ENCODE measurements around the gene TRMT2A. TPM values are rescaled to one million over a fixed set of nuclear protein-coding genes. Genes with fewer than 3 reads are reported as not detected.

Gene TRMT2A
- total RNA-seq, 1 donor from 2014 or later: 37.9 TPM

DNA sequence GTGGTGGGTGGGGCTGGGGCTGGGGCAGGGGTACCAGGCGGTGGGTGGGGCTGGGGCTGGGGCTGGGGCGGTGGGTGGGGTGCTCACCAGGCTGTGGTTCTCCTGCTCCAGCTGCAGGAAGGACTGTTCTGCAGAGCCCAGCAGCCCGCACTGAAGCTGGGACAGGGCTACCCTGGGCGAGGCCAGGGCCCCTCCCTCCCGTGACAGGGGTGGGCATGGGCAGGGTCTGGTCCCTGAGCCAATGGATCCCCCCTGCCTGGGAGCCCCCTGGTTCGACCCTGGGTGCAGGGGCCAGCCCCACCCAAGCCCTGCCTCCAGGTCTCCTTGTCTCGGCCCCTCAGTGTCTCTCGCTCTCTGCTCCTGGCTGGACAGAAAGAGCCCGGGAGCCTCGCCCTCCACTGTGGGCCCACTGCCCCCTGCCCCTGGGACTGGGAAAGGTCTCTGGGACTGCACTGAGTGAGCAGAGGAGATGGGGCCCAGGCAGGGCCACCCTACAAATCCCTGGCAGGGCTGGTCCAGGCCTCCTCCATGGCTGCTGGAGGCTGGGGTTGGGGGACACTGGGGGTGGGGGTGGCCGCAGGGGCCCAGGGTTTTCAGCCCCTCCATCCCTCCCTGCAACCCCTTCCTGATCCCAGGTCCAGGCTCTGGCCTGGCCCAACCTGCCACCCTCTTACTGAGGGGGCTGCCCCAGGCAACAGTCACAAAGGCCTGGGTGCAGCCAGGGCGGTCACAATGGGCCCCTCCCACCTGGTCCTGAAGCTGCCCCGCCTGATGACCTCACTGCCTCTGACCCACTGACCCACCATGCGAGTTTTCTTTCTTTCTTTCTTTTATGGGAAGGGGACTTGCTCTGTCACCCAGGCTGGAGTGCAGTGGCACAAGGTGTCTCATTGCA, 33.6 kb upstream of the TRMT2A start, which contains the start of gene CCDC188:
CCDC188 (minus strand) TSS at position 675 of the 895 bp plus-strand sequence; CDS start at position 606, 69 bp downstream.
- Histone ChIP-seq H3K36me3 (ENCODE audit: control insufficient read depth, insufficient read depth, low read length) (no peaks in the 10 kb centered on the region), H3K27me3 (ENCODE audit: control insufficient read depth, insufficient read depth, low read length) (no peaks in the 10 kb centered on the region), H3K4me3 (ENCODE audit: low read depth, low read length) (no peak within 1 kb of the TSS)
- no peak for DNase-seq (ENCODE audit: low read depth)
- TF ChIP-seq, protein P1, sequence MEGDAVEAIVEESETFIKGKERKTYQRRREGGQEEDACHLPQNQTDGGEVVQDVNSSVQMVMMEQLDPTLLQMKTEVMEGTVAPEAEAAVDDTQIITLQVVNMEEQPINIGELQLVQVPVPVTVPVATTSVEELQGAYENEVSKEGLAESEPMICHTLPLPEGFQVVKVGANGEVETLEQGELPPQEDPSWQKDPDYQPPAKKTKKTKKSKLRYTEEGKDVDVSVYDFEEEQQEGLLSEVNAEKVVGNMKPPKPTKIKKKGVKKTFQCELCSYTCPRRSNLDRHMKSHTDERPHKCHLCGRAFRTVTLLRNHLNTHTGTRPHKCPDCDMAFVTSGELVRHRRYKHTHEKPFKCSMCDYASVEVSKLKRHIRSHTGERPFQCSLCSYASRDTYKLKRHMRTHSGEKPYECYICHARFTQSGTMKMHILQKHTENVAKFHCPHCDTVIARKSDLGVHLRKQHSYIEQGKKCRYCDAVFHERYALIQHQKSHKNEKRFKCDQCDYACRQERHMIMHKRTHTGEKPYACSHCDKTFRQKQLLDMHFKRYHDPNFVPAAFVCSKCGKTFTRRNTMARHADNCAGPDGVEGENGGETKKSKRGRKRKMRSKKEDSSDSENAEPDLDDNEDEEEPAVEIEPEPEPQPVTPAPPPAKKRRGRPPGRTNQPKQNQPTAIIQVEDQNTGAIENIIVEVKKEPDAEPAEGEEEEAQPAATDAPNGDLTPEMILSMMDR (IDR thresholded peaks at IDR 0.05; ENCODE audit: insufficient read depth, low read length, severe bottlenecking): no peak
- FAIRE-seq: no peak

DNA sequence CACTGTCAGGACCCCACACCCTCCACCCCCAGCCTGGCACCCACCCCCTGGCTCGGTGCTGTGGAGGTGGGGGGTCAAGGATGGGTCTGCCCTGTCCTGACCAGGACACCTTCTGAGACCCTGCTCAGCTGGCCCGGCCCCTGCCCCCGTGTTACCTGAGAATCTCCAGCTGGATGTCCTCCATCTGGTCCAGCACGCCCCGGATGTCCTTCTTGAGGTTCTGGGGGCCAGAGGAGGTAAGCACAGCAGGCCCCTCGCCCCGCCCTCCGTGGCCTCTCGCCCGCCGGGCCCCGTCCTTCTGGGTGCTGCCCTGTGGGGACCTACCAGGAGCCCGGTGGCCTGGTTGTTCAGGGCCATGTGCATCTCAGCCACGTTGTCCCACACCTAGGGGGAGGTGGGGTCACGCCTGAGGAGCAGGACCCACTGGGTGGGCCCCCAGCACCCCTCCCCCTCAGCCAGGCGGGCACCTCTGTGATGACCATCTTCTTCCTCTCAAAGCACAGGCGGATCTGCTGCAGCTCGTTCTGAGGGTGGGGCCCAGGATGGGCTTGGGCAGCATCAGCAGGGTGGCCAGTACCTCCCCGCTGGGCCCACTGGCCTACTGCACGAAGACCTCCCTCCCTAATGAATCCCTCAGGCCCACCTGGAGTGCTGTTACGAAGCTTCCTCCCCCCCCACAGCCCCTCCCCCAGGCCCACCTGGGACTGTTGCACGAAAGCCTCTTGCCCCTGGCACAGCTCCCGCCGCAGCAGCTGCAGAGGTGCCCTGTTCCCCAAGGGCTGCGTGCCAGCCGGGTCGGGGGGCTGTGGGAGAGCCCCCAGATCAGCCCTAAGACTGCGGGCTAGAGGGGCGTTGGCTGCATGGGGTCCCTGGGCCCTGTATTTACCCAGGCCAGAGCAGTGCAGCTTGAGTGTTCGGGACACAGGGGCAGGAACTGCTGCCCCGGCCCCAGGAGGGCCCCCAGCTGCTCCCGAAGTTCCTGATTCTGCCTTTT, 32.5 kb upstream of the TRMT2A start:
- TF ChIP-seq, protein P1 (IDR thresholded peaks at IDR 0.05; ENCODE audit: insufficient read depth, low read length, severe bottlenecking): no peak
- H3K36me3 ChIP-seq (ENCODE audit: control insufficient read depth, insufficient read depth, low read length): peaks cover 2% of the 10 kb centered on the region
- no peaks in the 10 kb centered on the region for H3K27me3 ChIP-seq (ENCODE audit: control insufficient read depth, insufficient read depth, low read length)
- no peak overlapping the region for H3K4me3 ChIP-seq (ENCODE audit: low read depth, low read length)
- DNase-seq (ENCODE audit: low read depth): no peak
- no peak for FAIRE-seq

DNA sequence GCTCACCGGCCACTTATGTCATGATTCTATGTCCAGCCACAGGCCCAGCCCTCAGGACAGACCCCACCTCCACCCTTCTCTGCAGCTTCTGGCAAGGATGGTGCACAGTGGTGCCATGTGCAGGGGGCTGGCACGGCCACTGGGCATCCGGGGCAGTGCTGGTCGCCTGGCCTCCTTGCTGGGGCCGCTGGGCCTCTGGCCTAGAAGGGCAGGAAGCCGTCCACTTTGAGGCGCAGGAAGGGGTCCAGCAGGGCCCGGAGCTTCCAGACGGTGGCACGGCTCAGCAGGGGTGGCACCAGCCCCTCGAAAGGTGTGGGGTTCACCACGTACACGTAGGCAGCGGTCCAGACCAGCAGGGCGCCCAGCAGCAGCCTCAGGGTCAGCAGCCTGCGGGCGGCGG, 31.4 kb upstream of the TRMT2A start:
- H3K27me3 ChIP-seq (ENCODE audit: control insufficient read depth, insufficient read depth, low read length): no peaks in the 10 kb centered on the region
- FAIRE-seq (no peak), DNase-seq (ENCODE audit: low read depth) (no peak)
- no peak overlapping the region for H3K4me3 ChIP-seq (ENCODE audit: low read depth, low read length)
- peaks cover 2% of the 10 kb centered on the region for H3K36me3 ChIP-seq (ENCODE audit: control insufficient read depth, insufficient read depth, low read length)
- TF ChIP-seq, protein P1 (IDR thresholded peaks at IDR 0.05; ENCODE audit: insufficient read depth, low read length, severe bottlenecking): no peak

DNA sequence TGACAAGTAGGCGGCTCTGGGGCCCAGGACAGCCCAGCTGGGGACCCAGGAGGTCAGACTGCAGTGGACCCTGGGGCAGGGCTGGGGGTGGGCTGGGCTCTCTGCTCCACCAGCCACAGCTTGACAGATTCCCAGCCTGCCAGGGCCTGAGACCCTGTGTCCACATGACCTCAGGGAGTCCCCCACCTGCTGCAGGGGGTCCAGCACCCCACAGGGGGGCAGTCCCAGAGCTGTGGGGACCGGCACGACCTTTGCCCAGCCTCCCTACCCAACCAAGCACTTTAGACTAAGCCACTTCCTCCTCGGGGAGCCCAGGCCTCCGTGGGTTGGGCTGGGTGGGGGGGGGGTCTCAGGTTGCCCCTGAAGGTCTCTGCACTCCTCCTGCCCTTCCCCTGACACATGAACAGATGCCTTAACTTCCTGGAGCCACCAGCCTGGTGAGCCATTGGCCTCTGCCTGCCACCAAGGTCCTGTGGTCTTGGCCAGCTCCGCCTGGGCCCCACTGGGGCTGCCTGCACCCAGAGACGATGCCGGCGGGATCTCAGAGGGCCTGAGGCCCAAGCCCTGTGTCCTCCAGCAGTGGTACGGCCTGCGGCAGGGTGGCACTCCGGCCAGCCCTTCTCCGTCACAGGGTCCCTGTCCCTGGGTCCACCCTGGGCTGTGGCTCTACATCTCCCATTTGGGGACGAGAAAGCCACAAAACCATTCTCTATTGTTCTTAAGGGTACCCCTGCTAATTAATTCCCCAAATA, 30.4 kb upstream of the TRMT2A start:
- Histone ChIP-seq H3K36me3 (ENCODE audit: control insufficient read depth, insufficient read depth, low read length) (peaks cover 5% of the 10 kb centered on the region), H3K4me3 (ENCODE audit: low read depth, low read length) (no peak overlapping the region), H3K27me3 (ENCODE audit: control insufficient read depth, insufficient read depth, low read length) (no peaks in the 10 kb centered on the region)
- TF ChIP-seq, protein P1 (IDR thresholded peaks at IDR 0.05; ENCODE audit: insufficient read depth, low read length, severe bottlenecking): no peak
- FAIRE-seq (no peak), DNase-seq (ENCODE audit: low read depth) (no peak)

DNA sequence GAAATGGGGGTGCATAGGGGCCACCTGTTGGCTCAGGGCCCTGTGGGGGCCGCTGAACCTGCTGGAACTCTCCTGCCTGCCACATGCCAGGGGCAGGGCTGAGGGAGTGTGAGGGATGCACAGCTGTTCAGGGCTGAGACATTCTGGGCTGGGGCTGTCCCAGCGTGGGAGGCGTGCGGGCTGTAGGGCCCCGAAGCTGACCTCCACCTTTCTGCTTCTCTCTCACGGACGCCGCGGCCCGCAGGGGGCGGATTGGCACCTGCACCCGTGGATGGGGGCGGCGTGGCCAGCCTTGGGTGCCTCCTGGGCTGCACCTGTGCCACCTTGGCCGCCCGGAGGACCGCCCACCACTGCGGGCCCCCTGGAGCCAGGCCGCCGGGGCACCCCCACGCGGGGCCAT, 29.8 kb upstream of the TRMT2A start:
- H3K27me3 ChIP-seq (ENCODE audit: control insufficient read depth, insufficient read depth, low read length): no peaks in the 10 kb centered on the region
- TF ChIP-seq, protein P1 (IDR thresholded peaks at IDR 0.05; ENCODE audit: insufficient read depth, low read length, severe bottlenecking): no peak
- no peak for DNase-seq (ENCODE audit: low read depth)
- FAIRE-seq: no peak
- no peak overlapping the region for H3K4me3 ChIP-seq (ENCODE audit: low read depth, low read length)
- peaks cover 5% of the 10 kb centered on the region for H3K36me3 ChIP-seq (ENCODE audit: control insufficient read depth, insufficient read depth, low read length)
